HepG2 (cell line): Measurements from ENCODE around the gene ZNF606. TPM values are rescaled to one million over a fixed set of nuclear protein-coding genes. Genes with fewer than 3 reads are reported as not detected.

ENCODE experiments used
- AGO1 ChIP-seq: fragments of 200-400 bp; formaldehyde crosslinking; IDR thresholded peaks from 2 replicates; pipeline ENCODE4 v1.6.1; 2017; ENCODE audit warnings: mild to moderate bottlenecking, low read depth, low read length, moderate library complexity; ENCODE audit not compliant: poor library complexity, severe bottlenecking
- CC2D1A ChIP-seq: sonication (generic); formaldehyde crosslinking; IDR thresholded peaks from 2 replicates; pipeline ENCODE4 v1.8.1; 2023; ENCODE audit warnings: mild to moderate bottlenecking, missing genetic modification reagents
- CHD4 ChIP-seq: fragments of 200-600 bp; sonication (generic); IDR thresholded peaks from 2 replicates; pipeline ENCODE4 v1.7.0; 2017; ENCODE audit warnings: mild to moderate bottlenecking, low read length, borderline replicate concordance
- KDM5B ChIP-seq: sonication (generic); formaldehyde crosslinking; IDR thresholded peaks from 2 replicates; pipeline ENCODE4 v1.4.0; 2020; ENCODE audit warnings: missing genetic modification reagents, mild to moderate bottlenecking, borderline replicate concordance
- KIAA2018 ChIP-seq: sonication (generic); formaldehyde crosslinking; IDR thresholded peaks from 2 replicates; pipeline ENCODE4 v1.5.0; 2020; ENCODE audit warnings: mild to moderate bottlenecking, missing genetic modification reagents, borderline replicate concordance
- SNAI1 ChIP-seq: sonication (generic); formaldehyde crosslinking; IDR thresholded peaks from 2 replicates; pipeline ENCODE4 v1.5.0; 2020; ENCODE audit warnings: mild to moderate bottlenecking, missing genetic modification reagents, borderline replicate concordance
- YEATS4 ChIP-seq: sonication (generic); formaldehyde crosslinking; IDR thresholded peaks from 2 replicates; pipeline ENCODE4 v1.4.0; 2020; ENCODE audit warnings: missing genetic modification reagents, borderline replicate concordance
- ZBTB38 ChIP-seq: sonication (generic); formaldehyde crosslinking; IDR thresholded peaks from 2 replicates; pipeline ENCODE4 v1.5.1; 2020; ENCODE audit warnings: mild to moderate bottlenecking, missing genetic modification reagents
- ZNF121 ChIP-seq: sonication (generic); formaldehyde crosslinking; IDR thresholded peaks from 2 replicates; pipeline ENCODE4 v1.5.0; 2020; ENCODE audit warnings: mild to moderate bottlenecking, missing genetic modification reagents
- ZNF333 ChIP-seq: sonication (generic); formaldehyde crosslinking; IDR thresholded peaks from 2 replicates; pipeline ENCODE4 v1.4.0; 2020; ENCODE audit warnings: mild to moderate bottlenecking, missing genetic modification reagents, borderline replicate concordance
- ZNF724P ChIP-seq: sonication (generic); formaldehyde crosslinking; IDR thresholded peaks from 2 replicates; pipeline ENCODE4 v1.8.0; 2022; ENCODE audit warnings: missing genetic modification reagents, borderline replicate concordance
- ZNF737 ChIP-seq: sonication (generic); formaldehyde crosslinking; IDR thresholded peaks from 2 replicates; pipeline ENCODE4 v1.5.0; 2020; ENCODE audit warnings: missing genetic modification reagents, mild to moderate bottlenecking, borderline replicate concordance
- polyA plus RNA-seq, 8 experiments: library from polyadenylated mRNA; depleted of rRNA in 3 of 8; stranded (reverse) in 7 of 8; unstranded in 1 of 8; fragments of >200 nt; fragmentation: Illumina TruSeq in 4 of 8; extraction: Trizol in 4 of 8; gene quantifications; 2 replicates each; pipeline versions ENCODE4 v1.2.1 to v1.2.3, GENCODE V29; 2011 to 2016; ENCODE audit warnings: low read depth in 4 of 8, missing spikeins in 1 of 8, mixed read lengths in 1 of 8; ENCODE audit not compliant: insufficient read depth in 1 of 8
- total RNA-seq, 5 experiments: library from RNA; depleted of rRNA; stranded (reverse); fragments of >200 nt; fragmentation: Illumina TruSeq; extraction: Trizol; gene quantifications; 2 replicates each; pipeline ENCODE4 v1.2.3, GENCODE V29; 2016; ENCODE audit warnings: low read depth in 1 of 5
- TF ChIP-seq, protein P1 (sequence below), 2 experiments: sonication (generic) in 1 of 2; formaldehyde crosslinking in 1 of 2; IDR thresholded peaks; 2 replicates each; pipeline versions ENCODE4 v1.6.1 to v1.9.0; 2014 to 2022; ENCODE audit warnings: antibody characterized with exemption in 1 of 2, borderline replicate concordance in 1 of 2, inconsistent platforms in 1 of 2, low read depth in 1 of 2, missing genetic modification reagents in 1 of 2

The ZNF606 gene
- total and polyA plus RNA-seq, 2 of the 13 experiments (the other 11 are each of a cell fraction or from before 2014, with no cell fraction given) = 4.2 to 14.8 TPM

DNA sequence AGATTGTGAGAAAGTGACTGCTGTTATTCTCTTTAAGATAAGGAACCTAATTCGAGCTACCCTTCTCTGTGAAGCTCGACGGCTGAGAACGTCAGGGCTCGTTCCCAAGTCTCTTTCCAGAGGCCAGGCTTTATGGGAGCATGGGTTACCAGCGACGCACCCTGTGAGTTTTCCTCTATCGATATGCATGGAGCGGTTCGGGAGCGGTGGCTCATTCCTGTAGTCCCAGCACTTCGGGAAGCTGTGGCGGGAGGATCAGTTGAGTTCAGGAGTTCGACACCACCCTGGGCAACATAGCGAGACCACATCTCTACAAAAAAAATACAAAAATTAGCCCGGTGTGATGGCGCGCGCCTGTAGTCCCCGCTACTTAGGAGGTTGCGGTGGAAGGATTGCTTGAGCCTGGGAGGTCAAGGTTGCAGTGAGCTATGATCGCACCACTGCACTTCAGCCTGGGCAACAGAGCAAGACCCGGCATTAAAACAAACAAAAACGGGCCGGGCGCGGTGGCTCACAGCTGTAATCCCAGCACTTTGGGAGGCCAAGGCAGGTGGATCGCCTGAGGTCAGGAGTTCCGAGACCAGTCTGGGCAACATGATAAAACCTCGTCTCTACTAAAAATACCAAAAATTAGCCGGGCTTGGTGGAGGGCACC lies 681 bp upstream of the ZNF606 start (continued):
- TF ChIP-seq, protein P1, sequence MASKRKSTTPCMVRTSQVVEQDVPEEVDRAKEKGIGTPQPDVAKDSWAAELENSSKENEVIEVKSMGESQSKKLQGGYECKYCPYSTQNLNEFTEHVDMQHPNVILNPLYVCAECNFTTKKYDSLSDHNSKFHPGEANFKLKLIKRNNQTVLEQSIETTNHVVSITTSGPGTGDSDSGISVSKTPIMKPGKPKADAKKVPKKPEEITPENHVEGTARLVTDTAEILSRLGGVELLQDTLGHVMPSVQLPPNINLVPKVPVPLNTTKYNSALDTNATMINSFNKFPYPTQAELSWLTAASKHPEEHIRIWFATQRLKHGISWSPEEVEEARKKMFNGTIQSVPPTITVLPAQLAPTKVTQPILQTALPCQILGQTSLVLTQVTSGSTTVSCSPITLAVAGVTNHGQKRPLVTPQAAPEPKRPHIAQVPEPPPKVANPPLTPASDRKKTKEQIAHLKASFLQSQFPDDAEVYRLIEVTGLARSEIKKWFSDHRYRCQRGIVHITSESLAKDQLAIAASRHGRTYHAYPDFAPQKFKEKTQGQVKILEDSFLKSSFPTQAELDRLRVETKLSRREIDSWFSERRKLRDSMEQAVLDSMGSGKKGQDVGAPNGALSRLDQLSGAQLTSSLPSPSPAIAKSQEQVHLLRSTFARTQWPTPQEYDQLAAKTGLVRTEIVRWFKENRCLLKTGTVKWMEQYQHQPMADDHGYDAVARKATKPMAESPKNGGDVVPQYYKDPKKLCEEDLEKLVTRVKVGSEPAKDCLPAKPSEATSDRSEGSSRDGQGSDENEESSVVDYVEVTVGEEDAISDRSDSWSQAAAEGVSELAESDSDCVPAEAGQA (IDR thresholded peaks at IDR 0.05; ENCODE audit: low read depth) = no peak
- TF ChIP-seq, protein P1 (CRISPR knock-in tag; IDR thresholded peaks at IDR 0.05; ENCODE audit: borderline replicate concordance) = peak; percentile 14; the same call in 1 of the 2 replicates
- peak; percentile 45; the same call in 1 of the 2 replicates for TF ChIP-seq ZNF121 (CRISPR knock-in tag)
- 0 out of 2 replicates have a peak, but pooled peaks have one; percentile 4 for TF ChIP-seq SNAI1
- 0 out of 2 replicates have a peak, but pooled peaks have one; percentile 27 for TF ChIP-seq KIAA2018 (CRISPR knock-in tag)
- TF ChIP-seq YEATS4 (CRISPR knock-in tag) = no peak
- 0 out of 2 replicates have a peak, but pooled peaks have one; percentile 18 for TF ChIP-seq CC2D1A (CRISPR knock-in tag)
- TF ChIP-seq ZNF724P = peak; percentile 10; the same call in 1 of the 2 replicates
- TF ChIP-seq KDM5B = 0 out of 2 replicates have a peak, but pooled peaks have one; percentile 1
- TF ChIP-seq ZBTB38 (CRISPR knock-in tag) = peak; percentile 98
- TF ChIP-seq ZNF333 = no peak
- no peak for TF ChIP-seq AGO1
- TF ChIP-seq ZNF737 = 0 out of 2 replicates have a peak, but pooled peaks have one; percentile 7
- TF ChIP-seq CHD4 = peak; percentile 31; the same call in 1 of the 2 replicates
